Upper lobe of left lung (tissue), 4 donors: ENCODE data around the gene RPS24.

ENCODE experiments used
- CTCF ChIP-seq, 6 experiments: fragments of 450-650 bp in 4 of 6; fragments of 200-600 bp in 2 of 6; sonication (generic) in 2 of 6; IDR thresholded peaks; one replicate each; pipeline ENCODE4 v1.5.1; 2016 to 2019; ENCODE audit warnings: antibody characterized with exemption in 6 of 6
- EP300 ChIP-seq, 4 donors: sonication (generic); formaldehyde crosslinking; IDR thresholded peaks; one replicate each; pipeline ENCODE4 v1.5.1; 2017; ENCODE audit warnings: antibody characterized with exemption in 4 of 4, control low read depth in 2 of 4
- POLR2A ChIP-seq, 4 donors: fragments of 450-650 bp; IDR thresholded peaks; one replicate each; pipeline ENCODE4 v1.5.1; 2016 to 2017; ENCODE audit warnings: antibody characterized with exemption in 4 of 4, mild to moderate bottlenecking in 2 of 4

- TF ChIP-seq CTCF (IDR thresholded peaks at IDR 0.05) (no peak), EP300 (IDR thresholded peaks at IDR 0.05) (no peak), POLR2A (IDR thresholded peaks at IDR 0.05) (no peak)
Measured at GRCh38 chr10:78072504-78072903, 38.8 kb downstream of the RPS24 start.
